HL-60 (cell line): Measurements from ENCODE around the gene NME7.

Source experiments
- DNase-seq, 2 experiments: peaks; one replicate each; pipeline ENCODE4 v3.0.0-alpha.2; 2010 to 2020; ENCODE audit warnings: low read depth in 1 of 2, low spot score in 1 of 2
- H3K27ac ChIP-seq: fragments of 250-450 bp; sonication (Bioruptor Pico); replicated peaks from 2 replicates; pipeline ENCODE4 v1.5.1; 2020; ENCODE audit warnings: mild to moderate bottlenecking, moderate library complexity
- H3K27me3 ChIP-seq: fragments of 250-450 bp; sonication (Bioruptor Pico); 2 replicates; pipeline ENCODE4 v1.5.1; 2021; ENCODE audit warnings: mild to moderate bottlenecking, moderate library complexity; ENCODE audit not compliant: insufficient read depth, poor library complexity, severe bottlenecking
- H3K4me3 ChIP-seq: replicated peaks from 2 replicates; pipeline ENCODE4 v1.5.1; 2011; ENCODE audit warnings: mild to moderate bottlenecking, control low read depth, low read length; ENCODE audit not compliant: insufficient read depth
- GABPA ChIP-seq: IDR thresholded peaks from 2 replicates; pipeline ENCODE4 v1.6.1; 2012; ENCODE audit warnings: low read depth
- POLR2AphosphoS5 ChIP-seq: IDR thresholded peaks from 2 replicates; pipeline ENCODE4 v1.6.1; 2012; ENCODE audit warnings: low read depth
- SPI1 ChIP-seq: IDR thresholded peaks from 2 replicates; pipeline ENCODE4 v1.6.1; 2012; ENCODE audit warnings: low read depth, mild to moderate bottlenecking, borderline replicate concordance
- TF ChIP-seq, protein P1 (sequence below): IDR thresholded peaks from 2 replicates; pipeline ENCODE4 v1.6.1; 2012; ENCODE audit warnings: low read depth; ENCODE audit not compliant: insufficient replicate concordance
- TF ChIP-seq, protein P2 (sequence below): IDR thresholded peaks from one replicate; pipeline ENCODE4 v1.5.1; 2011; ENCODE audit warnings: low read length, control low read depth, inconsistent platforms; ENCODE audit not compliant: insufficient read depth

The NME7 gene

DNA sequence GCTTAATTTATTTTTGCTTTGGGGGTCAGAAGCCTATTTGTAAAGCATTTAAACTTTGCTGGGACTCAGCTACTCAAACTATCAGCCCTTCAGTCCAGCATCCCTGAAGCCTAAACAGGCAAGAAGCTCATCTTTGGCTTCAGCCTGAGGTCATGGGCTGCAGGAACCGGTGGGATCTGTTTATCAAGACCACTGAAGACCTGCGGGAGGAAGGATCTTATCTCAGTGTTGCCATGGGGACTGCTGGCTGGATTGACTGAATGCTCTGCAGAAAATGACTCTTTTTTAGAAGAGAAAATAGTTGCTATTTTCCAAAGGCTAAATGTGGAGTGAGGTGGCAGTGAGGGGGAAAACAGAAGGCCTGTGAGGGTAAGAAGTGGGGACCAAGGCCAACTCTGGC is 281.7 kb downstream of the NME7 start:
- Histone ChIP-seq H3K4me3 (no peak overlapping the region), H3K27me3 (no peaks in the 10 kb centered on the region), H3K27ac (no peak overlapping the region)
- no peak for DNase-seq
- TF ChIP-seq POLR2AphosphoS5 (no peak), SPI1 (no peak), GABPA (no peak)
- TF ChIP-seq, protein P1, sequence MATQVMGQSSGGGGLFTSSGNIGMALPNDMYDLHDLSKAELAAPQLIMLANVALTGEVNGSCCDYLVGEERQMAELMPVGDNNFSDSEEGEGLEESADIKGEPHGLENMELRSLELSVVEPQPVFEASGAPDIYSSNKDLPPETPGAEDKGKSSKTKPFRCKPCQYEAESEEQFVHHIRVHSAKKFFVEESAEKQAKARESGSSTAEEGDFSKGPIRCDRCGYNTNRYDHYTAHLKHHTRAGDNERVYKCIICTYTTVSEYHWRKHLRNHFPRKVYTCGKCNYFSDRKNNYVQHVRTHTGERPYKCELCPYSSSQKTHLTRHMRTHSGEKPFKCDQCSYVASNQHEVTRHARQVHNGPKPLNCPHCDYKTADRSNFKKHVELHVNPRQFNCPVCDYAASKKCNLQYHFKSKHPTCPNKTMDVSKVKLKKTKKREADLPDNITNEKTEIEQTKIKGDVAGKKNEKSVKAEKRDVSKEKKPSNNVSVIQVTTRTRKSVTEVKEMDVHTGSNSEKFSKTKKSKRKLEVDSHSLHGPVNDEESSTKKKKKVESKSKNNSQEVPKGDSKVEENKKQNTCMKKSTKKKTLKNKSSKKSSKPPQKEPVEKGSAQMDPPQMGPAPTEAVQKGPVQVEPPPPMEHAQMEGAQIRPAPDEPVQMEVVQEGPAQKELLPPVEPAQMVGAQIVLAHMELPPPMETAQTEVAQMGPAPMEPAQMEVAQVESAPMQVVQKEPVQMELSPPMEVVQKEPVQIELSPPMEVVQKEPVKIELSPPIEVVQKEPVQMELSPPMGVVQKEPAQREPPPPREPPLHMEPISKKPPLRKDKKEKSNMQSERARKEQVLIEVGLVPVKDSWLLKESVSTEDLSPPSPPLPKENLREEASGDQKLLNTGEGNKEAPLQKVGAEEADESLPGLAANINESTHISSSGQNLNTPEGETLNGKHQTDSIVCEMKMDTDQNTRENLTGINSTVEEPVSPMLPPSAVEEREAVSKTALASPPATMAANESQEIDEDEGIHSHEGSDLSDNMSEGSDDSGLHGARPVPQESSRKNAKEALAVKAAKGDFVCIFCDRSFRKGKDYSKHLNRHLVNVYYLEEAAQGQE: no peak
- TF ChIP-seq, protein P2, sequence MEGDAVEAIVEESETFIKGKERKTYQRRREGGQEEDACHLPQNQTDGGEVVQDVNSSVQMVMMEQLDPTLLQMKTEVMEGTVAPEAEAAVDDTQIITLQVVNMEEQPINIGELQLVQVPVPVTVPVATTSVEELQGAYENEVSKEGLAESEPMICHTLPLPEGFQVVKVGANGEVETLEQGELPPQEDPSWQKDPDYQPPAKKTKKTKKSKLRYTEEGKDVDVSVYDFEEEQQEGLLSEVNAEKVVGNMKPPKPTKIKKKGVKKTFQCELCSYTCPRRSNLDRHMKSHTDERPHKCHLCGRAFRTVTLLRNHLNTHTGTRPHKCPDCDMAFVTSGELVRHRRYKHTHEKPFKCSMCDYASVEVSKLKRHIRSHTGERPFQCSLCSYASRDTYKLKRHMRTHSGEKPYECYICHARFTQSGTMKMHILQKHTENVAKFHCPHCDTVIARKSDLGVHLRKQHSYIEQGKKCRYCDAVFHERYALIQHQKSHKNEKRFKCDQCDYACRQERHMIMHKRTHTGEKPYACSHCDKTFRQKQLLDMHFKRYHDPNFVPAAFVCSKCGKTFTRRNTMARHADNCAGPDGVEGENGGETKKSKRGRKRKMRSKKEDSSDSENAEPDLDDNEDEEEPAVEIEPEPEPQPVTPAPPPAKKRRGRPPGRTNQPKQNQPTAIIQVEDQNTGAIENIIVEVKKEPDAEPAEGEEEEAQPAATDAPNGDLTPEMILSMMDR: no peak
